MM.1S (cell line): ENCODE measurements around the gene RASGEF1B.

ENCODE experiments used
- EZH2 ChIP-seq: fragments of 300-600 bp; sonication (generic); optimal IDR thresholded peaks from 2 replicates; pipeline ENCODE3; 2017; ENCODE audit warnings: low read depth, mild to moderate bottlenecking, antibody characterized with exemption, low read length, mixed read lengths
- TF ChIP-seq, protein P1 (sequence below): fragments of 300-600 bp; sonication (generic); IDR thresholded peaks from 2 replicates; pipeline ENCODE4 v1.5.1; 2016; ENCODE audit warnings: antibody characterized with exemption, low read length, mixed read lengths

DNA sequence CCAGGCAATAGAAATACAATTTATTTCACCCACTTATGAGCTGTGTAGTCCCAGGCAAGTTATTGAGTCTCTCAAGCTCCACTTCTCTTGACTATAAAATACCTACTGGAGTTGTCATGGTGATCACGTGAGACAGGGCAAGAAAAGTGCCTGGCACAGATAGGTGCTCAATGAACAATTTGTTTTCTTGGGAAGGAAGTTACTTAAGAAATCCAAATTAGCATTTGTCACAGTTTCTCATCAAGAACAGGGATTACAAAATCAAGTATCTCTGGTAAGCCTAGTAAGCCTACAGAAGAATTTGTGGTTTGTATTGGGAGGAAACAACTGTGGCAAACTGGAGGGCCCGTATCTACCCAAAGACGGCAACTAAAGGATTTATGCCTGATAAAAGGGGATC lies 37.5 kb upstream of the RASGEF1B start:
- TF ChIP-seq EZH2 = no peak
- TF ChIP-seq, protein P1, sequence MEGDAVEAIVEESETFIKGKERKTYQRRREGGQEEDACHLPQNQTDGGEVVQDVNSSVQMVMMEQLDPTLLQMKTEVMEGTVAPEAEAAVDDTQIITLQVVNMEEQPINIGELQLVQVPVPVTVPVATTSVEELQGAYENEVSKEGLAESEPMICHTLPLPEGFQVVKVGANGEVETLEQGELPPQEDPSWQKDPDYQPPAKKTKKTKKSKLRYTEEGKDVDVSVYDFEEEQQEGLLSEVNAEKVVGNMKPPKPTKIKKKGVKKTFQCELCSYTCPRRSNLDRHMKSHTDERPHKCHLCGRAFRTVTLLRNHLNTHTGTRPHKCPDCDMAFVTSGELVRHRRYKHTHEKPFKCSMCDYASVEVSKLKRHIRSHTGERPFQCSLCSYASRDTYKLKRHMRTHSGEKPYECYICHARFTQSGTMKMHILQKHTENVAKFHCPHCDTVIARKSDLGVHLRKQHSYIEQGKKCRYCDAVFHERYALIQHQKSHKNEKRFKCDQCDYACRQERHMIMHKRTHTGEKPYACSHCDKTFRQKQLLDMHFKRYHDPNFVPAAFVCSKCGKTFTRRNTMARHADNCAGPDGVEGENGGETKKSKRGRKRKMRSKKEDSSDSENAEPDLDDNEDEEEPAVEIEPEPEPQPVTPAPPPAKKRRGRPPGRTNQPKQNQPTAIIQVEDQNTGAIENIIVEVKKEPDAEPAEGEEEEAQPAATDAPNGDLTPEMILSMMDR = no peak
